Measurements from ENCODE around the gene ELOB. TPM values are rescaled to one million over a fixed set of nuclear protein-coding genes. Genes with fewer than 3 reads are reported as not detected.

ELOB gene
- total and polyA plus RNA-seq, 2 of the 13 experiments (the other 11 are each of a cell fraction or from before 2014, with no cell fraction given) = 208 to 225 TPM

DNA sequence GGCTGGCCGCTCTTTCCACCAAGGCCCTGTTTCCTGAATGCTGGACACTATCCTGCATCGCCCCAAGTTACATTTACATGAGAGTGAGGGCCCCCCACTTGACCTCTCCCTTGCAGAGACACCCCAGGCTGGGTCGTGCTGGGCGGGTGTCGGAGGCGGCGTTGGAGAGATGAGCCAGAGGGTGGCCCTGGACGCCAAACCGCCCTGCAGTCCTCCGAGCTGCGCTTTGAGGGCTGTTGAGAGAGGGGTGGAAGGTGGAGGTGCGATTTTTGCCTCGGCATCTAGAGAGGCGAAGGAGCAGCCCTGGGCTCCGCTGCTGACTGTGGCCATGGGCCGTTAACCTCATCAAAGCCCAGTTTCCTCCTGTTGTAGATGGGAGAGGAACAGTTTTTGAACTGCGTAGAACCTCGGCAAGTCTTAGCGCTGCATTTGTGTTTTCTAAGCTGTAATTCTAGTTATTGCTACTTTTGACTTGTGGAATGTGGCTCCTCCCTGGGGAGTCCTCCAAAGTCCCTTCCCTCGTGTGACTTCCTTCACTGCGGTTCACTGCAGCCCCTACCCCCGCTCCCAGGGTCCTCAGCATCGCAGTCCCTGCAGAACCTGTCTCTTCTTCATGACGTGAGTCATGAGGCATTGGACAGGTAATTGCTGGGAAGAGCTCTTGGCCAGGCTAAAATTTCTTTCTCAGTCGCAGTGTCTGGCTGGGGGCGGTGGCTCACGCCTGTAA lies 986 bp upstream of the ELOB start:
- Histone ChIP-seq H3K27me3 (ENCODE audit: control insufficient read depth in 1 of 2, insufficient read depth in 2 of 2, low read length in 2 of 2) (peaks cover 0 to 9% of the 10 kb centered on the region in 2 experiments; a peak in 3 of 5 replicates), H3K79me2 (ENCODE audit: insufficient read depth, low read length) (peaks cover 34% of the 10 kb centered on the region), H3K9me3 (ENCODE audit: low read length) (no peaks in the 10 kb centered on the region), H3K4me2 (ENCODE audit: low read depth, low read length) (peak overlapping the region; percentile 100), H2AFZ (ENCODE audit: low read length) (no peak overlapping the region), H4K20me1 (ENCODE audit: insufficient read depth, low read length) (no peaks in the 10 kb centered on the region), H3K4me1 (ENCODE audit: insufficient read depth, low read length) (peaks cover 25% of the 10 kb centered on the region), H3K4me3 (replicated peaks in 1 of 3; ENCODE audit: insufficient read depth in 1 of 3, low read depth in 2 of 3, low read length in 3 of 3) (peak overlapping the region; percentile 83 to 100 (median 98)), H3K9ac (ENCODE audit: insufficient read depth, low read depth, low read length) (peak overlapping the region; percentile 100), H3K36me3 (replicated peaks in 1 of 2; ENCODE audit: control insufficient read depth in 1 of 2, insufficient read depth in 2 of 2, low read length in 2 of 2) (peaks cover 11 to 19% of the 10 kb centered on the region in 2 experiments; a peak in 4 of 5 replicates), H3K27ac (ENCODE audit: extremely low read length, insufficient read depth, low read length) (peak overlapping the region; percentile 95)
- intact Hi-C loops (cut with micrococcal nuclease; ENCODE audit: unreplicated experiment) (no loop called here), in situ Hi-C loops (cut with HindIII; ENCODE audit: extremely low pct_ligation_motif_present, low pct_unique_long_range_greater_than_20kb) (no loop called here)
- DNase-seq (ENCODE audit: low spot score) = no peak
- ATAC-seq = peak; percentile 8; the same call in 2 of the 3 replicates
- FAIRE-seq = no peak
- CTCF ChIA-PET (ENCODE audit: low intra/inter-chr PET ratio, low total read pairs) = no interaction called here
- POLR2A ChIA-PET = interaction anchor here (1.1 to 6.1 kb wide), 8 partner anchors 10 to 127 kb away, joined by 3 to 74 read pairs (median 4); partner anchors contain the start of genes FLYWCH2, PRSS33, SRRM2 and ZG16B
- WGBS (ENCODE audit: low lambda C conversion rate) = 34% methylated on average over 17 of the region's 27 CpGs
- BruUV-seq (replicated peaks) = no TSS peak
- TF ChIP-seq FOSL2 (CRISPR knock-in tag; IDR thresholded peaks at IDR 0.05) (no peak), ZC3H4 (CRISPR knock-in tag; IDR thresholded peaks at IDR 0.05; ENCODE audit: borderline replicate concordance) (peak; percentile 91), HOXA9 (CRISPR knock-in tag; IDR thresholded peaks at IDR 0.05; ENCODE audit: borderline replicate concordance) (0 out of 2 replicates have a peak, but pooled peaks have one; percentile 13), ZNF564 (CRISPR knock-in tag; IDR thresholded peaks at IDR 0.05) (no peak), HES4 (CRISPR knock-in tag; IDR thresholded peaks at IDR 0.05; ENCODE audit: borderline replicate concordance) (no peak), CBX5 (CRISPR knock-in tag; IDR thresholded peaks at IDR 0.05; ENCODE audit: borderline replicate concordance) (0 out of 2 replicates have a peak, but pooled peaks have one; percentile 25), ZNF510 (CRISPR knock-in tag; IDR thresholded peaks at IDR 0.05; ENCODE audit: low read depth) (no peak), RBAK (CRISPR knock-in tag; IDR thresholded peaks at IDR 0.05) (no peak), SAFB2 (CRISPR knock-in tag; IDR thresholded peaks at IDR 0.05; ENCODE audit: borderline replicate concordance, low read depth) (no peak), HNRNPLL (IDR thresholded peaks at IDR 0.05; ENCODE audit: low read depth, low read length, poor library complexity, severe bottlenecking) (peak; percentile 6), ZNF17 (CRISPR knock-in tag; IDR thresholded peaks at IDR 0.05) (0 out of 2 replicates have a peak, but pooled peaks have one; percentile 12), GZF1 (CRISPR knock-in tag; IDR thresholded peaks at IDR 0.05) (no peak), ZC3H13 (CRISPR knock-in tag; IDR thresholded peaks at IDR 0.05) (peak; percentile 65; the same call in 1 of the 2 replicates), NONO (IDR thresholded peaks at IDR 0.05) (no peak), NONO (CRISPR knock-in tag; conservative IDR thresholded peaks at IDR 0.05) (0 out of 2 replicates have a peak, but pooled peaks have one; percentile 40)
- TF ChIP-seq, protein P1, sequence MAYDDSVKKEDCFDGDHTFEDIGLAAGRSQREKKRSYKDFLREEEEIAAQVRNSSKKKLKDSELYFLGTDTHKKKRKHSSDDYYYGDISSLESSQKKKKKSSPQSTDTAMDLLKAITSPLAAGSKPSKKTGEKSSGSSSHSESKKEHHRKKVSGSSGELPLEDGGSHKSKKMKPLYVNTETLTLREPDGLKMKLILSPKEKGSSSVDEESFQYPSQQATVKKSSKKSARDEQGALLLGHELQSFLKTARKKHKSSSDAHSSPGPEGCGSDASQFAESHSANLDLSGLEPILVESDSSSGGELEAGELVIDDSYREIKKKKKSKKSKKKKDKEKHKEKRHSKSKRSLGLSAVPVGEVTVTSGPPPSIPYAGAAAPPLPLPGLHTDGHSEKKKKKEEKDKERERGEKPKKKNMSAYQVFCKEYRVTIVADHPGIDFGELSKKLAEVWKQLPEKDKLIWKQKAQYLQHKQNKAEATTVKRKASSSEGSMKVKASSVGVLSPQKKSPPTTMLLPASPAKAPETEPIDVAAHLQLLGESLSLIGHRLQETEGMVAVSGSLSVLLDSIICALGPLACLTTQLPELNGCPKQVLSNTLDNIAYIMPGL (CRISPR knock-in tag; IDR thresholded peaks at IDR 0.05; ENCODE audit: borderline replicate concordance in 1 of 2, low read depth in 1 of 2) = 0 out of 4 replicates have a peak, but pooled peaks of 1 of the 2 experiments have one; percentile 18
- TF ChIP-seq, protein P2, sequence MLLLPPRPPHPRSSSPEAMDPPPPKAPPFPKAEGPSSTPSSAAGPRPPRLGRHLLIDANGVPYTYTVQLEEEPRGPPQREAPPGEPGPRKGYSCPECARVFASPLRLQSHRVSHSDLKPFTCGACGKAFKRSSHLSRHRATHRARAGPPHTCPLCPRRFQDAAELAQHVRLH (CRISPR knock-in tag; IDR thresholded peaks at IDR 0.05; ENCODE audit: borderline replicate concordance, low read depth) = 0 out of 2 replicates have a peak, but pooled peaks have one; percentile 6
- TF ChIP-seq, protein P3, sequence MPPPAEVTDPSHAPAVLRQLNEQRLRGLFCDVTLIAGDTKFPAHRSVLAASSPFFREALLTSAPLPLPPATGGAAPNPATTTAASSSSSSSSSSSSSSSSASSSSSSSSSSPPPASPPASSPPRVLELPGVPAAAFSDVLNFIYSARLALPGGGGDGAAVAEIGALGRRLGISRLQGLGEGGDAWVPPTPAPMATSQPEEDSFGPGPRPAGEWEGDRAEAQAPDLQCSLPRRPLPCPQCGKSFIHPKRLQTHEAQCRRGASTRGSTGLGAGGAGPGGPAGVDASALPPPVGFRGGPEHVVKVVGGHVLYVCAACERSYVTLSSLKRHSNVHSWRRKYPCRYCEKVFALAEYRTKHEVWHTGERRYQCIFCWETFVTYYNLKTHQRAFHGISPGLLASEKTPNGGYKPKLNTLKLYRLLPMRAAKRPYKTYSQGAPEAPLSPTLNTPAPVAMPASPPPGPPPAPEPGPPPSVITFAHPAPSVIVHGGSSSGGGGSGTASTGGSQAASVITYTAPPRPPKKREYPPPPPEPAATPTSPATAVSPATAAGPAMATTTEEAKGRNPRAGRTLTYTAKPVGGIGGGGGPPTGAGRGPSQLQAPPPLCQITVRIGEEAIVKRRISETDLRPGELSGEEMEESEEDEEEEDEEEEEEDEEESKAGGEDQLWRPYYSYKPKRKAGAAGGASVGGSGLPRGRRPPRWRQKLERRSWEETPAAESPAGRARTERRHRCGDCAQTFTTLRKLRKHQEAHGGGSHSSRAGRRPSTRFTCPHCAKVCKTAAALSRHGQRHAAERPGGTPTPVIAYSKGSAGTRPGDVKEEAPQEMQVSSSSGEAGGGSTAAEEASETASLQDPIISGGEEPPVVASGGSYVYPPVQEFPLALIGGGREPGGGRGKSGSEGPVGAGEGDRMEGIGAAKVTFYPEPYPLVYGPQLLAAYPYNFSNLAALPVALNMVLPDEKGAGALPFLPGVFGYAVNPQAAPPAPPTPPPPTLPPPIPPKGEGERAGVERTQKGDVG (CRISPR knock-in tag; IDR thresholded peaks at IDR 0.05; ENCODE audit: borderline replicate concordance) = 0 out of 2 replicates have a peak, but pooled peaks have one; percentile 5

All from HepG2 (cell line).